ENCODE data around the gene PRXL2C. TPM values are rescaled to one million over a fixed set of nuclear protein-coding genes. Genes with fewer than 3 reads are reported as not detected.
"Not testable (repeated sequence)": the region's sequence is repeated elsewhere in the genome, so short reads cannot be mapped to it uniquely, and the experiment has no call there.

The PRXL2C gene
- total and polyA plus RNA-seq, 7 experiments from 2014 or later: 3.4 to 20.9 (median 5.1) TPM

DNA sequence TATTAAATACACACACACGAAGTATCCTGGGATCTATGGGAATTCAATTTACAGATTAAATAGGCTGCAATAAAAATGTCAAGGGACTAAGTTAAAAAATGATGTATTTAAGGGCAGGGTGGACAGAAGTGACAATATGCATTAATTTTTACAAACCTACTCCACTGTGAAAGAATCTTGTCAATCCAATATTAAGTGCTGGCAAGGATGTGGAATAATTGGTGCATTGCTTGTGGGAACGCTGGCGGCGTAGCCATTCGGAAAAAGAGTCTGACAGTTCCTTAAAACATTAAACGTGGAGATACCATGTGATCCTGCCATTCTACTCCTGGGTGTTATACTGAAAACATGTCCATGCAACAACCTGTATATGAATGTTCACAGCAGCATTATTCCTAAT lies 39.7 kb downstream of the PRXL2C start:
- no peak for ATAC-seq
- Mint-ChIP-seq H3K4me1 (peaks cover 0 to 12% (median 5%) of the 10 kb centered on the region in 7 donors), H3K27me3 (peaks cover 25 to 76% (median 55%) of the 10 kb centered on the region in 5 donors), H3K4me3 (no peak overlapping the region), H3K27ac (no peak overlapping the region), H3K36me3 (no peaks in the 10 kb centered on the region), H3K9me3 (peaks cover 0 to 1% (median 0%) of the 10 kb centered on the region in 11 donors)
- no peak overlapping the region for H3K27ac ChIP-seq (ENCODE audit: low read depth, low read length)
- intact Hi-C loops (cut with micrococcal nuclease): loop anchor here in 1 of 2 donors (5.0 kb wide), 1 partner anchor 1502 kb away; the partner anchor contains the start of gene TRIM14
- H3K9me3 ChIP-seq (ENCODE audit: control insufficient read depth in 2 of 3, low read length in 3 of 3): no peaks in the 10 kb centered on the region
- no peak overlapping the region for H3K4me3 ChIP-seq (ENCODE audit: low read length)
- H3K27me3 ChIP-seq (ENCODE audit: control insufficient read depth in 2 of 2, insufficient read depth in 2 of 2, low read length in 2 of 2): peaks cover 2 to 4% of the 10 kb centered on the region in 2 donors
- CTCF ChIA-PET: no interaction called here
- POLR2A ChIA-PET: no interaction called here
- no peak for DNase-seq
- no peaks in the 10 kb centered on the region for H3K36me3 ChIP-seq (ENCODE audit: control insufficient read depth in 2 of 3, insufficient read depth in 3 of 3, low read length in 3 of 3)
- peaks cover 0 to 8% of the 10 kb centered on the region in 2 donors for H3K4me1 ChIP-seq (ENCODE audit: control insufficient read depth in 2 of 2, insufficient read depth in 2 of 2, low read length in 2 of 2)

DNA sequence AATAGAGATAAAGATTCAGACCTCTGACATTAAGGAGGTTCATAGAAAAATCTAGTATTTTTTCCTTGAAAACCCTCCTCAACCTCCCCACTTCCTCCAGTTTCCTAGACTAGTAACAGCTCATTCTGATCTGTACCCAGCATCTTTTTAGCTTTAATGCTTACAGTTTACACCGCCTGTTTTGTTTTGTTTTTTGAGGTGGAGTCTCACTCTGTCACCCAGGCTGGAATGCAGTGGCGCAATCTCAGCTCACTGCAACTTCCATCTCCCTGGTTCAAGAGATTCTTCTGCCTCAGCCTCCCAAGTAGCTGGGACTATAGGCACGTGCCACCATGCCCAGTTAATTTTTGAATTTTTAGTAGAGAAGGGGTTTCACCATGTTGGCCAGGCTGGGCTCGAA lies 40.5 kb downstream of the PRXL2C start:
- DNase-seq; H3K4me1 Mint-ChIP-seq; POLR2A ChIA-PET; H3K27me3 ChIP-seq (ENCODE audit: control insufficient read depth in 2 of 2, insufficient read depth in 2 of 2, low read length in 2 of 2); H3K36me3 ChIP-seq (ENCODE audit: control insufficient read depth in 2 of 3, insufficient read depth in 3 of 3, low read length in 3 of 3); H3K27ac Mint-ChIP-seq; H3K9me3 Mint-ChIP-seq; H3K27ac ChIP-seq (ENCODE audit: low read depth, low read length); ATAC-seq; H3K4me3 ChIP-seq (ENCODE audit: low read length); H3K36me3 Mint-ChIP-seq; H3K4me1 ChIP-seq (ENCODE audit: control insufficient read depth in 2 of 2, insufficient read depth in 2 of 2, low read length in 2 of 2); CTCF ChIA-PET; H3K9me3 ChIP-seq (ENCODE audit: control insufficient read depth in 2 of 3, low read length in 3 of 3); H3K4me3 Mint-ChIP-seq: not testable (repeated sequence)
- peaks cover 22 to 72% (median 56%) of the 10 kb centered on the region in 5 donors for H3K27me3 Mint-ChIP-seq
- intact Hi-C loops (cut with micrococcal nuclease): loop anchor here in 1 of 2 donors (5.0 kb wide), 1 partner anchor 1503 kb away; the partner anchor contains the start of gene TRIM14

DNA sequence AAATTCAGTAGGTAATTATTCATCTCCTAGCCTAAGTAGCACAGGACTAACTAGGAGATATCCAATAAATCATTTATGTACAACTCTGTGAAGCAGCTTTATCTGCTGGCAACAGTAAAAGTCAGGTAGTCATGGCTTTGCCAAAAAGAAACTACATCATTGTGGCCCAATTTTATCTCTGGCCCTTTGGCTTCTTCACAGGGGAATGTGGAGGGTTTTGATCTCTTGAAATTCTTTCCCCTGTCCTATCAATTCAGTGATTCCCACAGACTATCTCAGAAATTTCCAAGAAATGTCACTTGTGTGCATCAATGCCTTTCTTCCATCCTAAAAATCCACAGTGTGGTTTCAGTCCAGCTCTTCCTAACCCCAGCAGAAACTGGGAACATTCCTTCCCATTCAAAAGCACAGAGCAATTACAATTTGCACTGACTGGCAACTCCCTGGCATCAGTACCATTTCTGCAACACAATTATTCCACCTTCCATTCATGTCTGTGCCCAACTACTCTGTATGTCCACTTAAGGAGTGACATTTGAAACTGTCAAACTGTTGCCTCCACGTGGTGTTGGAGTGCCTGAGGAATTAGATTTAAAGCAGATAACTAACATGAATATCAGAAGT lies 42.0 kb downstream of the PRXL2C start:
- Mint-ChIP-seq H3K4me1 (peaks cover 0 to 2% (median 0%) of the 10 kb centered on the region in 7 donors), H3K4me3 (no peak overlapping the region), H3K27me3 (peaks cover 32 to 76% (median 67%) of the 10 kb centered on the region in 5 donors), H3K27ac (no peak overlapping the region), H3K36me3 (no peaks in the 10 kb centered on the region), H3K9me3 (peaks cover 0 to 1% (median 0%) of the 10 kb centered on the region in 11 donors)
- H3K4me3 ChIP-seq (ENCODE audit: low read length): no peak overlapping the region
- POLR2A ChIA-PET: no interaction called here
- H3K27ac ChIP-seq (ENCODE audit: low read depth, low read length): no peak overlapping the region
- no peaks in the 10 kb centered on the region for H3K4me1 ChIP-seq (ENCODE audit: control insufficient read depth in 2 of 2, insufficient read depth in 2 of 2, low read length in 2 of 2)
- DNase-seq (no peak), ATAC-seq (no peak)
- CTCF ChIA-PET: no interaction called here
- no peaks in the 10 kb centered on the region for H3K36me3 ChIP-seq (ENCODE audit: control insufficient read depth in 2 of 3, insufficient read depth in 3 of 3, low read length in 3 of 3)
- intact Hi-C loops (cut with micrococcal nuclease): no loop called here
- peaks cover 0 to 2% of the 10 kb centered on the region in 2 donors for H3K27me3 ChIP-seq (ENCODE audit: control insufficient read depth in 2 of 2, insufficient read depth in 2 of 2, low read length in 2 of 2)
- H3K9me3 ChIP-seq (ENCODE audit: control insufficient read depth in 2 of 3, low read length in 3 of 3): no peaks in the 10 kb centered on the region

DNA sequence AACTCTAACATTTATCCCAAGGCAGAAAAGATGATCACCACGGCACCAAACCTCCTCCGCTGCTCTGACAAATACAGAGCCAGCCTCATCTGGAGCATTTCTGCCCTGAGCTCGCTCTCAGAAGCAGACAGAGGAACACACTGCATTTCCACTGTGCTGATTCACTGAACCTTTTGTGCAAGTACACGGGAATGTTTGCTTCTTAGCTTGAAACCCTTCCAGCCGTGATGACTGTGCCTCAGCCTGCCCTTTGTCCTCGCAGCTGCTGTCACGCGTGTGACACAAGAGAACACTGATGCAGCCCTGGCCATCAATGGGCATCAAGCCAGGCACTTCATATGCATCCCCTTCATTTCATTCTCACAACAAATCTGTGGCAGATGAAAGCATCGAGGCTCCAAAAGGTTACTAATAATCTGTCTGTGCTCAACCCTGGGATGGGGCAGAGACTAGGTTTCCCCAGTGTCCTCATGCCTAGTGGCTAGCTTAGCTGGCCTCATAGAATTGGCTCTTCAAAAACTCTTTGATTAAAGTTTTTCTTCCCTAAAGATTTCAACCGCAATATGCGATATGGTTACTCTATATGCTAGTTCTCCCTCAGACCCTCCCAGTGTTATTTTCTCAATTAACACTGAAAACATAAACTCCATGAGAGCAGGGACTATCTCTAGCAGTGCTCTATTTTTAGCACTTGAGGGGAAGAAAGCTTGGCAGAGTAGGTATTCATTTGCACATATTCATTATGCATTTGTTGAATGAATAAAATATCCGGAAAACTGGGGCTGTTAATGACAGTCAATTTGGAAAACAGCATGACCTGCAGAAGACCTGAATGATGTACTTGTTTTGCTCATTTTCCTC lies 42.8 kb downstream of the PRXL2C start:
- Mint-ChIP-seq H3K36me3 (no peaks in the 10 kb centered on the region), H3K27ac (no peak overlapping the region), H3K9me3 (peaks cover 0 to 1% (median 0%) of the 10 kb centered on the region in 11 donors), H3K4me3 (no peak overlapping the region), H3K4me1 (no peaks in the 10 kb centered on the region), H3K27me3 (peaks cover 35 to 70% (median 64%) of the 10 kb centered on the region in 5 donors)
- no peak for DNase-seq
- Histone ChIP-seq H3K9me3 (ENCODE audit: control insufficient read depth in 2 of 3, low read length in 3 of 3) (no peaks in the 10 kb centered on the region), H3K4me3 (ENCODE audit: low read length) (no peak overlapping the region), H3K27ac (ENCODE audit: low read depth, low read length) (no peak overlapping the region), H3K4me1 (ENCODE audit: control insufficient read depth in 2 of 2, insufficient read depth in 2 of 2, low read length in 2 of 2) (no peaks in the 10 kb centered on the region), H3K27me3 (ENCODE audit: control insufficient read depth in 2 of 2, insufficient read depth in 2 of 2, low read length in 2 of 2) (peaks cover 0 to 2% of the 10 kb centered on the region in 2 donors), H3K36me3 (ENCODE audit: control insufficient read depth in 2 of 3, insufficient read depth in 3 of 3, low read length in 3 of 3) (no peaks in the 10 kb centered on the region)
- ChIA-PET POLR2A (no interaction called here), CTCF (no interaction called here)
- intact Hi-C loops (cut with micrococcal nuclease): no loop called here
- ATAC-seq: no peak

DNA sequence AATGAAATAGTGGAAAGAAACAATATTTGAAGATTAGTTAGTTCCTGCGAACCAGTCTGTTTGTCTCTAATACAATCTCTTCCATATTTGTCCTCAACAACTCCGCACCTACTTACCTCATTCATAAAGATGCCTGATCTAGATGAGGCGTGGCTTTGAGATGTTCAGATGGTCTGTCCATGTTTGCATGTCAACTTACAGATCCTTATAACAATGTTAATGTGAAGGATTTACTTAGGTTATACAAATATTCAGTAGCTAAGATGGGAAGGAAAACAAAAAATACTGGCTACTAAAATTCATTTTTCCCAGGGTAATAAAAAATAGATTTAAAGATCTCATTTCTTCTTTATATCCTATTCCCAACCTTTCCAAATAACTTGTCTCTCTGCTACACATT lies 43.8 kb downstream of the PRXL2C start:
- DNase-seq: no peak
- no peaks in the 10 kb centered on the region for H3K9me3 ChIP-seq (ENCODE audit: control insufficient read depth in 2 of 3, low read length in 3 of 3)
- Mint-ChIP-seq H3K4me3 (no peak overlapping the region), H3K9me3 (no peaks in the 10 kb centered on the region), H3K27ac (no peak overlapping the region), H3K27me3 (peaks cover 35 to 64% (median 58%) of the 10 kb centered on the region in 5 donors), H3K36me3 (no peaks in the 10 kb centered on the region), H3K4me1 (no peaks in the 10 kb centered on the region)
- no peak overlapping the region for H3K27ac ChIP-seq (ENCODE audit: low read depth, low read length)
- H3K27me3 ChIP-seq (ENCODE audit: control insufficient read depth in 2 of 2, insufficient read depth in 2 of 2, low read length in 2 of 2): no peaks in the 10 kb centered on the region
- ChIA-PET CTCF (no interaction called here), POLR2A (no interaction called here)
- H3K4me3 ChIP-seq (ENCODE audit: low read length): no peak overlapping the region
- ATAC-seq: no peak
- intact Hi-C loops (cut with micrococcal nuclease): no loop called here
- no peaks in the 10 kb centered on the region for H3K36me3 ChIP-seq (ENCODE audit: control insufficient read depth in 2 of 3, insufficient read depth in 3 of 3, low read length in 3 of 3)
- H3K4me1 ChIP-seq (ENCODE audit: control insufficient read depth in 2 of 2, insufficient read depth in 2 of 2, low read length in 2 of 2): no peaks in the 10 kb centered on the region

DNA sequence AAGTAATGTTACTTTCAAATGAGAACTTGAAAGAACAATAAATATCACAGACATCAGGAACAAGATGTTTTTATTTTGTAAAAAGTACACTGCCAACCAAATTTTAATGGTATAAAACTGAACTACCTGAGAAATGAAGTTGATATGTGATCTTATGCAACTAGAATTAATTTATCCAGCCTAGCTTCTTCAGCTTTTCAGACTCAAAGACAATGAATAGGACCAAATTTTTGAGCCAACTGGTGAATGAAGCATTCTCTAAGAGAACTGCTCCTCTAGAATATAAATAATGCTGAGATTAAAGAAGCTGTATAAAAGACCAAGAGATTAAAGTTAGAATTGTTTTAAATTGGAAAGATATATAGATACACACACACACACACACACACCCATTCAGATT lies 45.4 kb downstream of the PRXL2C start:
- no peaks in the 10 kb centered on the region for H3K36me3 ChIP-seq (ENCODE audit: control insufficient read depth in 2 of 3, insufficient read depth in 3 of 3, low read length in 3 of 3)
- DNase-seq (no peak), ATAC-seq (no peak)
- H3K4me3 Mint-ChIP-seq: no peak overlapping the region
- H3K27ac Mint-ChIP-seq: no peak overlapping the region
- no peaks in the 10 kb centered on the region for H3K9me3 Mint-ChIP-seq
- no peaks in the 10 kb centered on the region for H3K36me3 Mint-ChIP-seq
- H3K27me3 Mint-ChIP-seq: peaks cover 35 to 57% (median 49%) of the 10 kb centered on the region in 5 donors
- H3K9me3 ChIP-seq (ENCODE audit: control insufficient read depth in 2 of 3, low read length in 3 of 3): no peaks in the 10 kb centered on the region
- no peak overlapping the region for H3K27ac ChIP-seq (ENCODE audit: low read depth, low read length)
- H3K4me1 Mint-ChIP-seq: no peaks in the 10 kb centered on the region
- intact Hi-C loops (cut with micrococcal nuclease): no loop called here
- no peaks in the 10 kb centered on the region for H3K4me1 ChIP-seq (ENCODE audit: control insufficient read depth in 2 of 2, insufficient read depth in 2 of 2, low read length in 2 of 2)
- POLR2A ChIA-PET: no interaction called here
- CTCF ChIA-PET: no interaction called here
- H3K4me3 ChIP-seq (ENCODE audit: low read length): no peak overlapping the region
- H3K27me3 ChIP-seq (ENCODE audit: control insufficient read depth in 2 of 2, insufficient read depth in 2 of 2, low read length in 2 of 2): no peaks in the 10 kb centered on the region
